CD4-positive, alpha-beta T cell treated with Interleukin-12 subunit alpha and Interleukin-12 subunit beta, for 1 hour (primary cell): ENCODE results near the gene CGGBP1.

Experiments
- DNase-seq: peaks from one replicate; pipeline ENCODE4 v3.0.0-alpha.2; 2020

The CGGBP1 gene

GRCh38 chr3:88058581-88059379, at the start of gene CGGBP1, which contains the start of gene ZNF654:
Gene CGGBP1, minus strand, starts transcription at chr3:88059005. Its CDS starts 3,029 bp downstream, at chr3:88055976.
Gene ZNF654, plus strand, starts transcription at chr3:88059255. Its CDS starts 65 bp downstream, at chr3:88059320.
- DNase-seq, result peak; percentile 99

- no peak for DNase-seq
These were observed 46.5 kb upstream of the CGGBP1 start for GRCh38 chr3:88105325-88105724.

GRCh38 chr3:88101142-88101541, 42.3 kb upstream of the CGGBP1 start:
- DNase-seq, result no peak

- no peak for DNase-seq
These were observed 34.5 kb upstream of the CGGBP1 start for GRCh38 chr3:88093266-88093665.

- DNase-seq, result no peak
These were observed 33.5 kb upstream of the CGGBP1 start for GRCh38 chr3:88092270-88092669.

- no peak for DNase-seq
These were observed 31.9 kb upstream of the CGGBP1 start for GRCh38 chr3:88090681-88091080.

GRCh38 chr3:88084097-88084501, 25.3 kb upstream of the CGGBP1 start:
- DNase-seq, result no peak

- no peak for DNase-seq
These were observed 24.0 kb upstream of the CGGBP1 start for GRCh38 chr3:88082854-88083253.

GRCh38 chr3:88078932-88079331, 20.1 kb upstream of the CGGBP1 start:
- no peak for DNase-seq

- no peak for DNase-seq
These were observed 17.9 kb upstream of the CGGBP1 start for GRCh38 chr3:88076712-88077111.

- no peak for DNase-seq
These were observed 16.7 kb upstream of the CGGBP1 start for GRCh38 chr3:88075497-88075896.

- no peak for DNase-seq
These were observed 16.3 kb upstream of the CGGBP1 start for GRCh38 chr3:88075072-88075471.

GRCh38 chr3:88061746-88062145, 2.9 kb upstream of the CGGBP1 start:
- DNase-seq, result no peak

GRCh38 chr3:88059380-88060170, 770 bp upstream of the CGGBP1 start:
- no peak for DNase-seq

GRCh38 chr3:88058306-88058580, 562 bp downstream of the CGGBP1 start:
- DNase-seq, result no peak

GRCh38 chr3:88057630-88058305, 1.0 kb downstream of the CGGBP1 start:
- no peak for DNase-seq

GRCh38 chr3:88046766-88047165, 12.0 kb downstream of the CGGBP1 start:
- no peak for DNase-seq

GRCh38 chr3:88044411-88044810, 14.4 kb downstream of the CGGBP1 start:
- DNase-seq, result no peak

GRCh38 chr3:88041005-88041404, 17.8 kb downstream of the CGGBP1 start:
- DNase-seq, result no peak

GRCh38 chr3:88040529-88040928, 18.3 kb downstream of the CGGBP1 start:
- no peak for DNase-seq

- DNase-seq, result no peak
These were observed 20.2 kb downstream of the CGGBP1 start for GRCh38 chr3:88038566-88038965.

- no peak for DNase-seq
These were observed 22.6 kb downstream of the CGGBP1 start for GRCh38 chr3:88036221-88036620.

- DNase-seq, result no peak
These were observed 24.1 kb downstream of the CGGBP1 start for GRCh38 chr3:88034491-88035275.
